Measurements from ENCODE around the gene PPP1R10. TPM values are rescaled to one million over a fixed set of nuclear protein-coding genes. Genes with fewer than 3 reads are reported as not detected.
A peak's percentile ranks its signal among the peaks of the same experiment; 100 is the strongest.

PPP1R10 gene
- total and polyA plus RNA-seq, 2 of the 13 experiments (the other 11 are each of a cell fraction or from before 2014, with no cell fraction given): 26.3 to 38.4 TPM

- TF ChIP-seq ZFYVE20 (CRISPR knock-in tag; IDR thresholded peaks at IDR 0.05; ENCODE audit: borderline replicate concordance, low read depth) (peak; percentile 95; the same call in 1 of the 2 replicates), YY1 (IDR thresholded peaks at IDR 0.05; ENCODE audit: insufficient read depth, insufficient replicate concordance, low read depth, low read length) (peak; percentile 78), ZKSCAN1 (IDR thresholded peaks at IDR 0.05; ENCODE audit: low read length) (no peak), ZNF576 (CRISPR knock-in tag; IDR thresholded peaks at IDR 0.05) (peak; percentile 92), NFATC3 (CRISPR knock-in tag; IDR thresholded peaks at IDR 0.05) (peak; percentile 95; the same call in 1 of the 2 replicates), SMARCC2 (IDR thresholded peaks at IDR 0.05) (no peak), CREB3 (CRISPR knock-in tag; IDR thresholded peaks at IDR 0.05) (peak; percentile 85; the same call in 1 of the 2 replicates), TERF1 (CRISPR knock-in tag; IDR thresholded peaks at IDR 0.05) (no peak), ZNF569 (CRISPR knock-in tag; IDR thresholded peaks at IDR 0.05; ENCODE audit: borderline replicate concordance) (no peak), ZBTB40 (IDR thresholded peaks at IDR 0.05) (no peak), ZBTB40 (CRISPR knock-in tag; IDR thresholded peaks at IDR 0.05) (peak; percentile 88), MBNL3 (CRISPR knock-in tag; conservative IDR thresholded peaks at IDR 0.05) (no peak), ZNF441 (CRISPR knock-in tag; IDR thresholded peaks at IDR 0.05; ENCODE audit: borderline replicate concordance) (no peak; the same call in 1 of the 2 replicates), ZNF766 (CRISPR knock-in tag; IDR thresholded peaks at IDR 0.05; ENCODE audit: borderline replicate concordance) (peak; percentile 93), MIER3 (CRISPR knock-in tag; IDR thresholded peaks at IDR 0.05; ENCODE audit: borderline replicate concordance) (peak; percentile 83; the same call in 1 of the 2 replicates), NFKBIZ (CRISPR knock-in tag; IDR thresholded peaks at IDR 0.05) (no peak), ZSCAN31 (CRISPR knock-in tag; IDR thresholded peaks at IDR 0.05; ENCODE audit: low read depth) (peak; percentile 97), HOXA7 (CRISPR knock-in tag; IDR thresholded peaks at IDR 0.05) (no peak)
Measured at GRCh38 chr6:30647242-30648116, 30.4 kb upstream of the PPP1R10 start (continued).
